Measurements from ENCODE around the gene HMCN1. TPM values are rescaled to one million over a fixed set of nuclear protein-coding genes. Genes with fewer than 3 reads are reported as not detected.

HMCN1 gene
- total and polyA plus RNA-seq, 2 donors from 2014 or later, result 0.97 to 2.7 TPM

DNA sequence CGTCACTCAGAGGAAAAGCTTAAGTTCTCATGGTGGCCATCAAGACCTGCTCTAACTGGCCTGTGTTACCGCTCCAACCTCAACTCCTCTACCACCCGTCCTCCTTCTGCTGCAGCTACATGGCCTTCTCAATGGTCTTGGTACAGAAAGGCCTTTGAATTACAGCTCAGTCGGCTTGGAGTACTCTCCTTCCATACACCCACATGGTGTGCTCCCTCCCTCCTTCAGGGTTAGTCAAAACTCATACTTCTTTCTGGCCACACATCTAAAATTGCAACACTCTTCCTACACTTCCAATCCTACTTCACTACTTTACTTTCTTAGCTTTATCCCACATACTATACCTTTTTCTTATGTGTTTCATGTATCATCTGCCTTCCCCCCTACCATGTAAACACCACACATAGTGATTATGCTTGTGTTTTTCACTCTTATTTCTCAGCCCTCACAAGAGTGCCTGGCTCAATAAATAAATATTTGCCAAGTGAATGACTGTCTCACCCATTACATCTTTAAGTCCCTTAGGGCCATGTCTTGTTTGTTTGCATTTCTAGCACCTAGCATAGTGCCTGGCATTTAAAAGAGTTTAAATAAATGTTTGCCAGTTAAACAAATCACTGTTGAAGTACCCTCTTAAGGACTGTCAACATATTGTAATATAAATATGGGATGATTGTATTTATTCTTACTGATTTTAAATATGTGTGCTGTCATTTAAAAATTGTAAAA is 37.6 kb upstream of the HMCN1 start:
- H3K4me1 ChIP-seq (ENCODE audit: control insufficient read depth in 2 of 3, insufficient read depth in 2 of 3, low read depth in 1 of 3, low read length in 3 of 3), result peaks cover 0 to 7% (median 4%) of the 10 kb centered on the region in 3 donors
- no peaks in the 10 kb centered on the region for H3K36me3 ChIP-seq (ENCODE audit: control insufficient read depth in 2 of 3, insufficient read depth in 3 of 3, low read length in 3 of 3)
- no peak overlapping the region for H3K4me3 ChIP-seq (ENCODE audit: low read length in 3 of 3)
- DNase-seq (no peak), FAIRE-seq (no peak)
- TF ChIP-seq CTCF (IDR thresholded peaks at IDR 0.05; ENCODE audit: borderline replicate concordance, extremely low read depth, insufficient read depth), result no peak
- no peaks in the 10 kb centered on the region for H3K27me3 ChIP-seq (ENCODE audit: control insufficient read depth, insufficient read depth, low read length)
- no peak overlapping the region for H3K27ac ChIP-seq (ENCODE audit: low read depth in 2 of 2, low read length in 2 of 2)
- intact Hi-C loops (cut with DNase I), result no loop called here
- no peak overlapping the region for H3K9ac ChIP-seq (ENCODE audit: low read length in 3 of 3)
- H3K9me3 ChIP-seq (ENCODE audit: control insufficient read depth in 2 of 3, insufficient read depth in 1 of 3, low read length in 3 of 3), result no peaks in the 10 kb centered on the region

DNA sequence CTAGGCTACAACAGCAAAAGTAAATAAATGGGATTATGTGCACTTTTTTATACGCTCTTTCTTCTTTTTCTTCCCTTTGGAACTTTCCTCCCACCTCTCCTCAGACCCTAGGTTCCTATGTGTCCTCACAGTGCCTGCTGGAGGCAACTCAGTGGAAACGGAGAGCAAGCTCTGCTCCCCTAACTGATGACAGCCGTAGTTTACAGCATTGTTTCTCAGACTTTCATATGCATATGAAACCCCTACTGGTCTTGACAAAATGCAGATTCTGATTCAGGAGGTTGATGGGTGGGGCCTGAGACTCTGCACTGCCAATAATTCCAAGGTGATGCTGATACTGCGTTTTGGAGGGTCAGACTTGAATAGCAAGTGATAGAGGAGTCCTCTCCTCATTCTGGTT is 34.3 kb upstream of the HMCN1 start:
- no peaks in the 10 kb centered on the region for H3K4me1 ChIP-seq (ENCODE audit: control insufficient read depth in 2 of 3, insufficient read depth in 2 of 3, low read depth in 1 of 3, low read length in 3 of 3)
- no peak for TF ChIP-seq CTCF (IDR thresholded peaks at IDR 0.05; ENCODE audit: borderline replicate concordance, extremely low read depth, insufficient read depth)
- H3K36me3 ChIP-seq (ENCODE audit: control insufficient read depth in 2 of 3, insufficient read depth in 3 of 3, low read length in 3 of 3), result no peaks in the 10 kb centered on the region
- H3K4me3 ChIP-seq (ENCODE audit: low read length in 3 of 3), result no peak overlapping the region
- no peak overlapping the region for H3K27ac ChIP-seq (ENCODE audit: low read depth in 2 of 2, low read length in 2 of 2)
- no peaks in the 10 kb centered on the region for H3K9me3 ChIP-seq (ENCODE audit: control insufficient read depth in 2 of 3, insufficient read depth in 1 of 3, low read length in 3 of 3)
- intact Hi-C loops (cut with DNase I), result no loop called here
- H3K27me3 ChIP-seq (ENCODE audit: control insufficient read depth, insufficient read depth, low read length), result no peaks in the 10 kb centered on the region
- DNase-seq (no peak), FAIRE-seq (no peak)
- H3K9ac ChIP-seq (ENCODE audit: low read length in 3 of 3), result no peak overlapping the region

DNA sequence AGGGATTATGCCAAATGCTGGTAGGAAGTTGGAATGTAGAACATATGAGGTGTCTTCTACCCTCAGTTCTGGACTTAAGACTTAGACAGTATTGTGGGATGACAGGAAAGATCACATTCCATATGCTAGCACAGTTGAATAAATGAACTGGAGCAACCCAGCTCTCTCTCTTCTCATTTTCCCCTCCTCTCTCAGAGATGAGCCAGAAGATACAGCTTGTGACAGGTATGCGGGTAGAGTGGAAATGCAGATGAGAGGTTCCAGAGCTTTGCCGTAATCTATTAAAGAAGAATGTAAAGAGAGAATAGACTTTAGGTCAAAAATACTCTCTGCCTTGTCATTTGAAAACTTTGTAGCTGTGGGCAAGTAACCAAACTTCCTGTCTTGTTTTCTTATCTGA is 32.5 kb upstream of the HMCN1 start:
- Histone ChIP-seq H3K9me3 (ENCODE audit: control insufficient read depth in 2 of 3, insufficient read depth in 1 of 3, low read length in 3 of 3) (no peaks in the 10 kb centered on the region), H3K27me3 (ENCODE audit: control insufficient read depth, insufficient read depth, low read length) (no peaks in the 10 kb centered on the region), H3K4me3 (ENCODE audit: low read length in 3 of 3) (no peak overlapping the region), H3K9ac (ENCODE audit: low read length in 3 of 3) (no peak overlapping the region), H3K27ac (ENCODE audit: low read depth in 2 of 2, low read length in 2 of 2) (no peak overlapping the region), H3K4me1 (ENCODE audit: control insufficient read depth in 2 of 3, insufficient read depth in 2 of 3, low read depth in 1 of 3, low read length in 3 of 3) (no peaks in the 10 kb centered on the region), H3K36me3 (ENCODE audit: control insufficient read depth in 2 of 3, insufficient read depth in 3 of 3, low read length in 3 of 3) (no peaks in the 10 kb centered on the region)
- DNase-seq (no peak), FAIRE-seq (no peak)
- intact Hi-C loops (cut with DNase I), result no loop called here
- TF ChIP-seq CTCF (IDR thresholded peaks at IDR 0.05; ENCODE audit: borderline replicate concordance, extremely low read depth, insufficient read depth), result no peak

- intact Hi-C loops (cut with DNase I), result no loop called here
- H3K36me3 ChIP-seq (ENCODE audit: control insufficient read depth in 2 of 3, insufficient read depth in 3 of 3, low read length in 3 of 3), result no peaks in the 10 kb centered on the region
- H3K4me1 ChIP-seq (ENCODE audit: control insufficient read depth in 2 of 3, insufficient read depth in 2 of 3, low read depth in 1 of 3, low read length in 3 of 3), result no peaks in the 10 kb centered on the region
- no peaks in the 10 kb centered on the region for H3K9me3 ChIP-seq (ENCODE audit: control insufficient read depth in 2 of 3, insufficient read depth in 1 of 3, low read length in 3 of 3)
- H3K9ac ChIP-seq (ENCODE audit: low read length in 3 of 3), result no peak overlapping the region
- no peak for DNase-seq
- no peak overlapping the region for H3K4me3 ChIP-seq (ENCODE audit: low read length in 3 of 3)
- H3K27ac ChIP-seq (ENCODE audit: low read depth in 2 of 2, low read length in 2 of 2), result no peak overlapping the region
- no peak for TF ChIP-seq CTCF (IDR thresholded peaks at IDR 0.05; ENCODE audit: borderline replicate concordance, extremely low read depth, insufficient read depth)
- no peaks in the 10 kb centered on the region for H3K27me3 ChIP-seq (ENCODE audit: control insufficient read depth, insufficient read depth, low read length)
- no peak for FAIRE-seq
Measured at GRCh38 chr1:185704181-185704580, 30.0 kb upstream of the HMCN1 start.

All from kidney (tissue), 14 donors.